DND-41 (cell line): ENCODE data around the gene PRKAG2.

Experiments used
- ATAC-seq: fragments of 200-7000 bp; cut with Tn5 transposase; 3 replicates; pipeline ENCODE4 v1.9.1; 2021; ENCODE audit warnings: low read depth; ENCODE audit not compliant: insufficient read depth
- DNase-seq: peaks from one replicate; pipeline ENCODE4 v3.0.0-alpha.2; 2020
- H2AFZ ChIP-seq: 2 replicates; pipeline ENCODE4 v1.6.0; 2012; ENCODE audit warnings: low read depth, low read length
- H3K27ac ChIP-seq: 2 replicates; pipeline ENCODE4 v1.5.1; 2012; ENCODE audit warnings: low read length, inconsistent platforms
- H3K27me3 ChIP-seq: fragments of 200-600 bp; sonication (generic); 2 replicates; pipeline ENCODE4 v1.6.0; 2012; ENCODE audit warnings: low read length, mild to moderate bottlenecking, inconsistent platforms; ENCODE audit not compliant: insufficient read depth, poor library complexity
- H3K36me3 ChIP-seq: 2 replicates; pipeline ENCODE4 v1.5.1; 2012; ENCODE audit warnings: low read length, inconsistent platforms; ENCODE audit not compliant: insufficient read depth
- H3K4me1 ChIP-seq: 2 replicates; pipeline ENCODE4 v1.5.1; 2012; ENCODE audit warnings: mild to moderate bottlenecking, low read length; ENCODE audit not compliant: insufficient read depth
- H3K4me2 ChIP-seq: 2 replicates; pipeline ENCODE4 v1.6.0; 2012; ENCODE audit warnings: mild to moderate bottlenecking, moderate library complexity, low read length, inconsistent platforms; ENCODE audit not compliant: insufficient read depth
- H3K4me3 ChIP-seq, 2 experiments: fragments of 200-600 bp in 1 of 2; shearing (Covaris generic) in 1 of 2; 2 replicates each; pipeline ENCODE4 v1.5.1; 2012 to 2016; ENCODE audit warnings: inconsistent platforms in 2 of 2, low read length in 2 of 2, mild to moderate bottlenecking in 2 of 2, low read depth in 1 of 2, moderate library complexity in 1 of 2
- H3K79me2 ChIP-seq: 2 replicates; pipeline ENCODE4 v1.6.0; 2012; ENCODE audit warnings: low read length, inconsistent platforms; ENCODE audit not compliant: insufficient read depth
- H3K9ac ChIP-seq: 2 replicates; pipeline ENCODE4 v1.6.0; 2012; ENCODE audit warnings: low read depth, mild to moderate bottlenecking, inconsistent platforms, low read length, moderate library complexity
- H3K9me3 ChIP-seq: 2 replicates; pipeline ENCODE4 v1.5.1; 2012; ENCODE audit warnings: low read length, moderate library complexity, mild to moderate bottlenecking, inconsistent platforms; ENCODE audit not compliant: insufficient read depth, severe bottlenecking
- H4K20me1 ChIP-seq: 2 replicates; pipeline ENCODE4 v1.6.0; 2012; ENCODE audit warnings: low read length; ENCODE audit not compliant: insufficient read depth
- EZH2 ChIP-seq: IDR thresholded peaks from 3 replicates; pipeline ENCODE4 v1.6.1; 2012; ENCODE audit warnings: borderline replicate concordance, low read depth, mild to moderate bottlenecking, moderate library complexity, low read length, inconsistent platforms; ENCODE audit not compliant: severe bottlenecking
- TF ChIP-seq, protein P1 (sequence below): IDR thresholded peaks from 2 replicates; pipeline ENCODE4 v1.5.1; 2012; ENCODE audit warnings: borderline replicate concordance, low read length, moderate library complexity, mild to moderate bottlenecking; ENCODE audit not compliant: poor library complexity, severe bottlenecking; ENCODE audit errors: extremely low read depth

The PRKAG2 gene

DNA sequence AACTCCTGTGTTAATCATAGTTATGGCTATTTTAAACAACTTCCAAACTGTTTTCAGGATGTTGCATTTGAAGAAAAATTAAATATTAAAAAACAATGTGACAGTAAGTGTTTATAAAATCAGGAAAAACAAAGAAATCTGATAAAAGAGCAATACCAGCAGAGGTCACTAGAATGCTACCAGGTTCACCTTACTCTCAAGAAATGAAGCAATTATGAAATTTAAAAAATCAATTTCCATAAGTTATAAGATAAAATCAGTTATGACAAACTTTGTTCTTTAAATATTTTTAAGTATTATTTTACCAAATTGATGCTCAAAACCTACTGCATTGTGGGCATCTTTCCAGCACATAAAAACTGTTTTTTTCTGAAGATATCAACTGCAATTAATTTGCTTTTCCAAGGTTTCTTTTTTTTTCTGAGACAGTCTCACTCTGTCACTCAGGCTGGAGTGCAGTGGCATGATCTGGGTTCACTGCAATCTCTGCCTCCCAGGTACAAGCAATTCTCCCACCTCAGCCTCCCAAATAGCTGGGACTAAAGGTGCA is 306.5 kb downstream of the PRKAG2 start:
- DNase-seq = no peak
- Histone ChIP-seq H3K4me2 (no peak overlapping the region), H3K4me3 (no peak overlapping the region), H4K20me1 (no peaks in the 10 kb centered on the region), H3K27me3 (peaks cover 37% of the 10 kb centered on the region), H3K36me3 (no peaks in the 10 kb centered on the region), H3K4me1 (no peaks in the 10 kb centered on the region), H3K9me3 (no peaks in the 10 kb centered on the region), H3K9ac (no peak overlapping the region), H3K27ac (no peak overlapping the region), H3K79me2 (no peaks in the 10 kb centered on the region), H2AFZ (no peak overlapping the region)
- TF ChIP-seq, protein P1, sequence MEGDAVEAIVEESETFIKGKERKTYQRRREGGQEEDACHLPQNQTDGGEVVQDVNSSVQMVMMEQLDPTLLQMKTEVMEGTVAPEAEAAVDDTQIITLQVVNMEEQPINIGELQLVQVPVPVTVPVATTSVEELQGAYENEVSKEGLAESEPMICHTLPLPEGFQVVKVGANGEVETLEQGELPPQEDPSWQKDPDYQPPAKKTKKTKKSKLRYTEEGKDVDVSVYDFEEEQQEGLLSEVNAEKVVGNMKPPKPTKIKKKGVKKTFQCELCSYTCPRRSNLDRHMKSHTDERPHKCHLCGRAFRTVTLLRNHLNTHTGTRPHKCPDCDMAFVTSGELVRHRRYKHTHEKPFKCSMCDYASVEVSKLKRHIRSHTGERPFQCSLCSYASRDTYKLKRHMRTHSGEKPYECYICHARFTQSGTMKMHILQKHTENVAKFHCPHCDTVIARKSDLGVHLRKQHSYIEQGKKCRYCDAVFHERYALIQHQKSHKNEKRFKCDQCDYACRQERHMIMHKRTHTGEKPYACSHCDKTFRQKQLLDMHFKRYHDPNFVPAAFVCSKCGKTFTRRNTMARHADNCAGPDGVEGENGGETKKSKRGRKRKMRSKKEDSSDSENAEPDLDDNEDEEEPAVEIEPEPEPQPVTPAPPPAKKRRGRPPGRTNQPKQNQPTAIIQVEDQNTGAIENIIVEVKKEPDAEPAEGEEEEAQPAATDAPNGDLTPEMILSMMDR = peak; percentile 52
- TF ChIP-seq EZH2 = no peak
- no peak for ATAC-seq

DNA sequence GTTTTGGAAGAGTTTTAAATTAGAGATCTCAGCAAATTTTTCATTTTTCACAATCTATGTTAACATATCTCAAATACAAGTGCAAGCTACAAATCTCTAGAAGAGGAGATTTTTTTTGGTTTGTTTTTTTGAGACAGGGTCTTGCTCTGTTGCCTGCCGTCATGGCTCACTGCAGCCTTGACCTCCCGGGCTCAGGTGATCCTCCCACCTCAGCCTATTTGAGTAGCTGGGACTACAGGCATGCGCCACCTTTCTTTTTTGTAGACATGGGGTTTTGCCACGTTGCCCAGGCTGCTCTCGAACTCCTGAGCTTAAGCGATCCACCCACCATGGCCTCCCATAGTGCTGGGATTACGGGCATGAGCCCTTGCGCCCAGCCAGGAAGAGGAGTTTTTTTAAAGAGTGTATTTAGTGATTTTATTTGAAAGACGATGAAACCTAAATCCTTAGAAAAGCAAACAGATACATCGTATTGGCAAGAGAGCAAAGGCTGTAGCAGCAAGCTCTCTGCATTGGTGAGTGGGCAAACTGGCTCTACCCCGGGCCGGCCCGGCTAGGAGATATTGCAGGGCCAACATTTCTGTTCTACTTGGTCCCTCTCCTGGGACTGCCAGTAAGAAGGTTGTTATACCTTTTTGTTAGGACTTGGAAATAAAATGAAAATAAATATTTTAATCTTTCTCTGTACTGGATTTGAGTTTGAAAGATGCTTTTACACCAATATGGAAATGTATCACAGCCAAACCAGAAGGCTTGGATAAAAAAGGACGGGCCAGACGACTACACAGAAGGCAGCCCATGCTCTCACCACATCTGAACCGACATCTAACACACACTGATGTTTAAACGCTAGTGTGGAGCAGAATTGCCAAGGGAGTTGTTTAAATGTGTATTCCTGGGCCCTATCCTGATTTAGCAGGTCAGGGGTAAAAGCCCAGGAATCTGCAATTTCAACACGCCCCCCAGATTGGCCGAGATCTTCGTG is 307.7 kb downstream of the PRKAG2 start:
- no peaks in the 10 kb centered on the region for H3K9me3 ChIP-seq
- H3K27me3 ChIP-seq = peaks cover 44% of the 10 kb centered on the region
- ATAC-seq = no peak
- TF ChIP-seq, protein P1 = no peak
- no peak for TF ChIP-seq EZH2
- H3K4me2 ChIP-seq = no peak overlapping the region
- H4K20me1 ChIP-seq = no peaks in the 10 kb centered on the region
- H3K4me1 ChIP-seq = no peaks in the 10 kb centered on the region
- no peaks in the 10 kb centered on the region for H3K36me3 ChIP-seq
- no peak for DNase-seq
- H3K4me3 ChIP-seq = no peak overlapping the region
- no peak overlapping the region for H2AFZ ChIP-seq
- no peak overlapping the region for H3K9ac ChIP-seq
- H3K79me2 ChIP-seq = no peaks in the 10 kb centered on the region
- no peak overlapping the region for H3K27ac ChIP-seq

DNA sequence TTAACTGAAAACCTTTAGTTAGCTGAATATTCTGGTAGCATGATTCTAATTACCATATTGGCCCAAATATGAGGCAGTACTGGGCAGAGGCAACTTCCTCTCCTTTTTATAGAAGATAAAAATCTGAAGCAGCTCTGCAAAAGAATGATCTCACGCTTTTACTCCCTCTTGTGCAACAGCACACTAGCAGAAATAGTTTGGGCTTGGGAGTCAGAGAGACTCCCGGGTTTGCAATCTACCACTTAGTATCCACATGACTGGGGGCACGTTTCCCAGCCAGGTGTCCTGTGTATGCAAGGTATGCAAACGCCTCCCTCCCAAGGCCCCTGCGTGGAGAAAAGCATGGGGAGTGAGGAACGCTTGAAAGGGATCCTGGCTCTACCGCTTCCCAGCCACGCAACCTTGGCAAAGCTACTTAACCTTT is 310.0 kb downstream of the PRKAG2 start:
- Histone ChIP-seq H3K4me1 (no peaks in the 10 kb centered on the region), H2AFZ (no peak overlapping the region), H3K4me3 (no peak overlapping the region), H3K36me3 (no peaks in the 10 kb centered on the region), H3K79me2 (no peaks in the 10 kb centered on the region), H3K27ac (no peak overlapping the region), H3K27me3 (peaks cover 45% of the 10 kb centered on the region), H3K9me3 (no peaks in the 10 kb centered on the region), H4K20me1 (no peaks in the 10 kb centered on the region), H3K4me2 (no peak overlapping the region), H3K9ac (no peak overlapping the region)
- no peak for DNase-seq
- no peak for TF ChIP-seq EZH2
- TF ChIP-seq, protein P1 = no peak
- ATAC-seq = no peak
